HepG2 (cell line): Measurements from ENCODE around the gene MICB. TPM values are rescaled to one million over a fixed set of nuclear protein-coding genes. Genes with fewer than 3 reads are reported as not detected.

Experiments used
- BORCS8-MEF2B ChIP-seq: sonication (generic); formaldehyde crosslinking; IDR thresholded peaks from 2 replicates; pipeline ENCODE4 v1.8.0; 2022; ENCODE audit warnings: mild to moderate bottlenecking, missing genetic modification reagents
- CCDC6 ChIP-seq: sonication (generic); formaldehyde crosslinking; IDR thresholded peaks from 2 replicates; pipeline ENCODE4 v1.8.1; 2022; ENCODE audit warnings: mild to moderate bottlenecking, missing genetic modification reagents, moderate library complexity
- CHD4 ChIP-seq: fragments of 200-600 bp; sonication (generic); IDR thresholded peaks from 2 replicates; pipeline ENCODE4 v1.7.0; 2017; ENCODE audit warnings: mild to moderate bottlenecking, low read length, borderline replicate concordance
- CREB1 ChIP-seq, 2 experiments: fragments of 450-650 bp in 1 of 2; IDR thresholded peaks; 2 replicates each; pipeline ENCODE4 v1.6.1; 2016 to 2017; ENCODE audit warnings: control low read depth in 1 of 2, mild to moderate bottlenecking in 1 of 2, missing compliant biosample characterization in 1 of 2, missing genetic modification characterization in 1 of 2
- GTF3A ChIP-seq: sonication (generic); formaldehyde crosslinking; conservative IDR thresholded peaks from 2 replicates; pipeline ENCODE4 v1.4.0; 2020; ENCODE audit warnings: mild to moderate bottlenecking, missing genetic modification reagents
- HIC2 ChIP-seq: sonication (generic); formaldehyde crosslinking; IDR thresholded peaks from 2 replicates; pipeline ENCODE4 v1.9.0; 2022; ENCODE audit warnings: low read depth, missing genetic modification reagents
- IKZF5 ChIP-seq: IDR thresholded peaks from 2 replicates; pipeline ENCODE4 v1.6.1; 2018; ENCODE audit warnings: missing genetic modification reagents, mild to moderate bottlenecking, missing compliant biosample characterization
- NR2F6 ChIP-seq, 2 experiments: IDR thresholded peaks; 2 replicates each; pipeline ENCODE4 v1.6.1; 2016; ENCODE audit warnings: antibody characterized with exemption in 1 of 2, mild to moderate bottlenecking in 1 of 2
- PPARG ChIP-seq: conservative IDR thresholded peaks from 2 replicates; pipeline ENCODE4 v1.6.1; 2016; ENCODE audit warnings: missing biosample characterization, missing genetic modification reagents
- RARA ChIP-seq: IDR thresholded peaks from 2 replicates; pipeline ENCODE4 v1.6.1; 2016; ENCODE audit warnings: missing genetic modification reagents, missing compliant biosample characterization
- RCOR2 ChIP-seq: IDR thresholded peaks from 2 replicates; pipeline ENCODE4 v1.6.1; 2016; ENCODE audit warnings: missing biosample characterization, missing genetic modification reagents
- SMC3 ChIP-seq: IDR thresholded peaks from 2 replicates; pipeline ENCODE4 v1.6.1; 2011; ENCODE audit warnings: low read length, improper control_type of control experiment
- SP1 ChIP-seq, 2 experiments: fragments of 450-650 bp in 1 of 2; sonication (generic) in 1 of 2; formaldehyde crosslinking in 1 of 2; IDR thresholded peaks; 2 replicates each; pipeline versions ENCODE4 v1.4.0 to v1.6.1; 2016 to 2020; ENCODE audit warnings: missing genetic modification reagents in 1 of 2
- TCF7L2 ChIP-seq: IDR thresholded peaks from 2 replicates; pipeline ENCODE4 v1.6.1; 2011; ENCODE audit warnings: mild to moderate bottlenecking, low read depth, low read length, moderate library complexity
- TFAP4 ChIP-seq: sonication (generic); IDR thresholded peaks from 2 replicates; pipeline ENCODE4 v1.6.1; 2016; ENCODE audit warnings: low read depth, borderline replicate concordance
- TGIF2 ChIP-seq: IDR thresholded peaks from 2 replicates; pipeline ENCODE4 v1.6.1; 2016; ENCODE audit warnings: control low read depth, missing compliant biosample characterization
- ZMYM3 ChIP-seq: sonication (generic); formaldehyde crosslinking; IDR thresholded peaks from 2 replicates; pipeline ENCODE4 v1.5.1; 2020; ENCODE audit warnings: mild to moderate bottlenecking, missing genetic modification reagents
- ZNF142 ChIP-seq: sonication (generic); formaldehyde crosslinking; IDR thresholded peaks from 2 replicates; pipeline ENCODE4 v1.4.0; 2020; ENCODE audit warnings: missing genetic modification reagents
- ZSCAN31 ChIP-seq: sonication (generic); formaldehyde crosslinking; IDR thresholded peaks from 2 replicates; pipeline ENCODE4 v1.5.0; 2020; ENCODE audit warnings: low read depth, mild to moderate bottlenecking, missing genetic modification reagents
- polyA plus RNA-seq, 8 experiments: library from polyadenylated mRNA; depleted of rRNA in 3 of 8; stranded (reverse) in 7 of 8; unstranded in 1 of 8; fragments of >200 nt; fragmentation: Illumina TruSeq in 4 of 8; extraction: Trizol in 4 of 8; gene quantifications; 2 replicates each; pipeline versions ENCODE4 v1.2.1 to v1.2.3, GENCODE V29; 2011 to 2016; ENCODE audit warnings: low read depth in 4 of 8, missing spikeins in 1 of 8, mixed read lengths in 1 of 8; ENCODE audit not compliant: insufficient read depth in 1 of 8
- total RNA-seq, 5 experiments: library from RNA; depleted of rRNA; stranded (reverse); fragments of >200 nt; fragmentation: Illumina TruSeq; extraction: Trizol; gene quantifications; 2 replicates each; pipeline ENCODE4 v1.2.3, GENCODE V29; 2016; ENCODE audit warnings: low read depth in 1 of 5

MICB gene
- total and polyA plus RNA-seq, 2 of the 13 experiments (the other 11 are each of a cell fraction or from before 2014, with no cell fraction given): 12.5 to 12.8 TPM

- TF ChIP-seq IKZF5 (CRISPR knock-in tag): no peak; the same call in 1 of the 2 replicates
- no peak for TF ChIP-seq PPARG (CRISPR knock-in tag)
- TF ChIP-seq TCF7L2: no peak
- no peak for TF ChIP-seq TGIF2
- TF ChIP-seq BORCS8-MEF2B: 0 out of 2 replicates have a peak, but pooled peaks have one; percentile 32
- peak; percentile 19; the same call in 1 of the 2 replicates for TF ChIP-seq ZSCAN31 (CRISPR knock-in tag)
- no peak for TF ChIP-seq NR2F6 (IDR thresholded peaks at IDR 0.05)
- no peak for TF ChIP-seq NR2F6 (CRISPR knock-in tag; IDR thresholded peaks at IDR 0.05)
- no peak for TF ChIP-seq CREB1 (IDR thresholded peaks at IDR 0.05)
- no peak for TF ChIP-seq CREB1 (CRISPR knock-in tag; IDR thresholded peaks at IDR 0.05)
- no peak; the same call in 1 of the 2 replicates for TF ChIP-seq ZNF142 (CRISPR knock-in tag)
- no peak for TF ChIP-seq RCOR2 (CRISPR knock-in tag)
- TF ChIP-seq SP1 (IDR thresholded peaks at IDR 0.05): no peak
- TF ChIP-seq SP1 (CRISPR knock-in tag; IDR thresholded peaks at IDR 0.05): peak; percentile 51; the same call in 1 of the 2 replicates
- TF ChIP-seq CHD4: no peak
- TF ChIP-seq RARA (CRISPR knock-in tag): no peak
- TF ChIP-seq SMC3: no peak
- no peak for TF ChIP-seq ZMYM3 (CRISPR knock-in tag)
- no peak for TF ChIP-seq HIC2 (CRISPR knock-in tag)
- TF ChIP-seq CCDC6 (CRISPR knock-in tag): no peak
- TF ChIP-seq TFAP4: peak; percentile 57; the same call in 1 of the 2 replicates
- TF ChIP-seq GTF3A: no peak
Observed at GRCh38 chr6:31497531-31498476, at the start of gene MICB (continued).
